Measurements from ENCODE around the gene DDA1. TPM values are rescaled to one million over a fixed set of nuclear protein-coding genes. Genes with fewer than 3 reads are reported as not detected.
A peak's percentile ranks its signal among the peaks of the same experiment; 100 is the strongest.

DDA1 gene
- total and polyA plus RNA-seq, 9 of the 15 experiments (the other 6 are each of a cell fraction or from before 2014, with no cell fraction given) = 1.4 to 83.8 (median 33.8) TPM

- no peak for TF ChIP-seq ZNF518B (CRISPR knock-in tag; IDR thresholded peaks at IDR 0.05)
- TF ChIP-seq HLTF (IDR thresholded peaks at IDR 0.05) = no peak
- no peak for TF ChIP-seq KLF13 (tag; IDR thresholded peaks at IDR 0.05; ENCODE audit: borderline replicate concordance, low read depth)
- TF ChIP-seq ZNF24 (IDR thresholded peaks at IDR 0.05) = no peak
- TF ChIP-seq GMEB1 (CRISPR knock-in tag; IDR thresholded peaks at IDR 0.05) = no peak
- TF ChIP-seq BACH1 (tag; IDR thresholded peaks at IDR 0.05) = no peak
- no peak for TF ChIP-seq ZNF217 (CRISPR knock-in tag; IDR thresholded peaks at IDR 0.05)
- no peak for TF ChIP-seq ZBED1 (IDR thresholded peaks at IDR 0.05)
- no peak for TF ChIP-seq CUX1 (CRISPR knock-in tag; IDR thresholded peaks at IDR 0.05)
- no peak for TF ChIP-seq POLR3A (IDR thresholded peaks at IDR 0.05; ENCODE audit: borderline replicate concordance, extremely low read depth, insufficient read depth, insufficient read length)
- no peak for TF ChIP-seq ZNF449 (CRISPR knock-in tag; IDR thresholded peaks at IDR 0.05)
- TF ChIP-seq PML (IDR thresholded peaks at IDR 0.05; ENCODE audit: low read length) = 0 out of 2 replicates have a peak, but pooled peaks have one; percentile 36
- TF ChIP-seq KDM4B (IDR thresholded peaks at IDR 0.05; ENCODE audit: borderline replicate concordance in 2 of 2, low read depth in 1 of 2) = no peak
- no peak for TF ChIP-seq TAF15 (IDR thresholded peaks at IDR 0.05; ENCODE audit: low read depth, low read length)
- no peak for TF ChIP-seq PTTG1 (tag; IDR thresholded peaks at IDR 0.05; ENCODE audit: low read depth)
Observed at GRCh38 chr19:17332677-17333581, 23.6 kb downstream of the DDA1 start (continued).

Measured in K562 (cell line).